ENCODE results near the gene PPCDC.
A peak's percentile ranks its signal among the peaks of the same experiment; 100 is the strongest.

Gene PPCDC

GRCh38 chr15:74983725-74984231 lies 39.6 kb upstream of the PPCDC start:
- Histone ChIP-seq H3K9me3 (no peaks in the 10 kb centered on the region), H3K4me1 (peaks cover 9% of the 10 kb centered on the region; the same call in 1 of the 2 replicates), H3K27me3 (no peaks in the 10 kb centered on the region), H3K4me3 (ENCODE audit: low read depth, low read length) (no peak overlapping the region), H3K36me3 (no peaks in the 10 kb centered on the region)
- TF ChIP-seq CTCF (IDR thresholded peaks at IDR 0.05; ENCODE audit: low read depth, low read length), result no peak
- no peak for DNase-seq

GRCh38 chr15:74988007-74988800 lies 35.2 kb upstream of the PPCDC start:
- no peaks in the 10 kb centered on the region for H3K9me3 ChIP-seq
- peak; percentile 83 for DNase-seq
- peak; percentile 87 for TF ChIP-seq CTCF (IDR thresholded peaks at IDR 0.05; ENCODE audit: low read depth, low read length)
- no peak overlapping the region for H3K4me3 ChIP-seq (ENCODE audit: low read depth, low read length)
- no peaks in the 10 kb centered on the region for H3K36me3 ChIP-seq
- H3K4me1 ChIP-seq, result peaks cover 13% of the 10 kb centered on the region
- H3K27me3 ChIP-seq, result no peaks in the 10 kb centered on the region

- no peaks in the 10 kb centered on the region for H3K9me3 ChIP-seq
- no peak overlapping the region for H3K4me3 ChIP-seq (ENCODE audit: low read depth, low read length)
- no peaks in the 10 kb centered on the region for H3K27me3 ChIP-seq
- no peaks in the 10 kb centered on the region for H3K36me3 ChIP-seq
- no peak for TF ChIP-seq CTCF (IDR thresholded peaks at IDR 0.05; ENCODE audit: low read depth, low read length)
- peaks cover 9% of the 10 kb centered on the region for H3K4me1 ChIP-seq
- no peak for DNase-seq
Observed at GRCh38 chr15:74989527-74989926, 33.9 kb upstream of the PPCDC start.

GRCh38 chr15:74992619-74993018 lies 30.8 kb upstream of the PPCDC start:
- Histone ChIP-seq H3K27me3 (no peaks in the 10 kb centered on the region), H3K36me3 (peaks cover 8% of the 10 kb centered on the region), H3K4me3 (ENCODE audit: low read depth, low read length) (no peak overlapping the region), H3K9me3 (no peaks in the 10 kb centered on the region), H3K4me1 (peaks cover 12% of the 10 kb centered on the region)
- no peak for TF ChIP-seq CTCF (IDR thresholded peaks at IDR 0.05; ENCODE audit: low read depth, low read length)
- peak; percentile 30 for DNase-seq

GRCh38 chr15:74994236-74994635 lies 29.2 kb upstream of the PPCDC start:
- Histone ChIP-seq H3K9me3 (no peaks in the 10 kb centered on the region), H3K36me3 (peaks cover 19% of the 10 kb centered on the region), H3K4me1 (peaks cover 12% of the 10 kb centered on the region), H3K27me3 (no peaks in the 10 kb centered on the region), H3K4me3 (ENCODE audit: low read depth, low read length) (peak overlapping the region; percentile 83)
- DNase-seq, result no peak
- TF ChIP-seq CTCF (IDR thresholded peaks at IDR 0.05; ENCODE audit: low read depth, low read length), result no peak

- Histone ChIP-seq H3K27me3 (no peaks in the 10 kb centered on the region), H3K36me3 (peaks cover 19% of the 10 kb centered on the region), H3K4me3 (ENCODE audit: low read depth, low read length) (peak overlapping the region; percentile 83), H3K4me1 (peaks cover 12% of the 10 kb centered on the region), H3K9me3 (no peaks in the 10 kb centered on the region)
- no peak for DNase-seq
- TF ChIP-seq CTCF (IDR thresholded peaks at IDR 0.05; ENCODE audit: low read depth, low read length), result no peak
Observed at GRCh38 chr15:74994685-74995084, 28.7 kb upstream of the PPCDC start.
